AML-193 (cell line): Measurements from ENCODE around the gene LMNA.
"Not testable (repeated sequence)": the region's sequence is repeated elsewhere in the genome, so short reads cannot be mapped to it uniquely, and the experiment has no call there.

Experiments used
- DNase-seq, 2 experiments: peaks; one replicate each; lab custom pipeline; 2025; lab: John Stamatoyannopoulos, UW

LMNA gene

GRCh38 chr1:156104861-156105832 is 9.4 kb upstream of the LMNA start:
- DNase-seq, result no peak

GRCh38 chr1:156106624-156107488 is 7.7 kb upstream of the LMNA start:
- DNase-seq, result no peak

GRCh38 chr1:156108057-156108456 is 6.5 kb upstream of the LMNA start:
- no peak for DNase-seq

GRCh38 chr1:156108664-156109241 is 5.8 kb upstream of the LMNA start:
- DNase-seq, result no peak

- no peak for DNase-seq
Measured at GRCh38 chr1:156110252-156110651, 4.3 kb upstream of the LMNA start.

- DNase-seq, result no peak
Measured at GRCh38 chr1:156111355-156111962, 3.1 kb upstream of the LMNA start.

- no peak for DNase-seq
Measured at GRCh38 chr1:156112276-156113137, 2.0 kb upstream of the LMNA start.

GRCh38 chr1:156113282-156113950 is 1.1 kb upstream of the LMNA start:
- DNase-seq, result no peak

GRCh38 chr1:156114919-156115513 is 505 bp downstream of the LMNA start:
- DNase-seq, result no peak

- no peak for DNase-seq
Measured at GRCh38 chr1:156115514-156116374, 1.2 kb downstream of the LMNA start.

GRCh38 chr1:156116731-156117130 is 2.2 kb downstream of the LMNA start:
- not testable (repeated sequence) for DNase-seq

- DNase-seq, result no peak
Measured at GRCh38 chr1:156117414-156118176, 3.1 kb downstream of the LMNA start.

GRCh38 chr1:156118177-156118868 is 3.8 kb downstream of the LMNA start:
- no peak for DNase-seq

- peak; percentile 32 to 51 for DNase-seq
Measured at GRCh38 chr1:156119503-156120209, 5.1 kb downstream of the LMNA start.

- no peak for DNase-seq
Measured at GRCh38 chr1:156120318-156120717, 5.8 kb downstream of the LMNA start.

GRCh38 chr1:156121005-156121404 is 6.5 kb downstream of the LMNA start:
- not testable (repeated sequence) for DNase-seq

GRCh38 chr1:156121457-156121856 is 6.9 kb downstream of the LMNA start:
- no peak for DNase-seq
